ENCODE measurements around the gene YEATS2. TPM values are rescaled to one million over a fixed set of nuclear protein-coding genes. Genes with fewer than 3 reads are reported as not detected.

Gene YEATS2
- total and polyA plus RNA-seq, 2 of the 4 experiments (the other 2 are of a cell fraction) = 30.1 to 43.0 TPM

GRCh38 chr3:183810643-183811594 lies 113.3 kb downstream of the YEATS2 start:
- intact Hi-C loops (cut with micrococcal nuclease) = no loop called here
- H3K23ac ChIP-seq (ENCODE audit: low read depth, low read length) = no peak overlapping the region

More at GRCh38 chr3:183810643-183811594, 113.3 kb downstream of the YEATS2 start:
- no peak overlapping the region for H3K4me3 ChIP-seq (ENCODE audit: insufficient read depth, low read depth, low read length)
- POLR2A ChIA-PET (ENCODE audit: unreplicated experiment) = no interaction called here
- H3K4ac ChIP-seq (ENCODE audit: low read depth, low read length) = no peak overlapping the region
- dilution Hi-C loops (cut with HindIII; ENCODE audit: low sequenced_read_pairs, unreplicated experiment) = no loop called here
- no peak overlapping the region for H2BK20ac ChIP-seq (ENCODE audit: low read depth, low read length)
- CTCF ChIA-PET = no interaction called here
- no peak overlapping the region for H2AFZ ChIP-seq (replicated peaks; ENCODE audit: low read length, poor library complexity)
- no peak overlapping the region for H2AK9ac ChIP-seq (replicated peaks; ENCODE audit: low read depth, low read length, poor library complexity)
- in situ Hi-C loops (cut with MboI; ENCODE audit: low sequenced_read_pairs) = no loop called here
- H3K27ac ChIP-seq (ENCODE audit: insufficient read depth, low read length) = no peak overlapping the region
- H4K91ac ChIP-seq (ENCODE audit: insufficient read depth, low read depth, low read length) = no peak overlapping the region
- H3K9ac ChIP-seq (ENCODE audit: low read depth, low read length) = no peak overlapping the region
- H3K9me3 ChIP-seq (ENCODE audit: control insufficient read depth, insufficient read depth, low read length) = no peaks in the 10 kb centered on the region
- H2AK5ac ChIP-seq (ENCODE audit: low read depth, low read length) = no peak overlapping the region
- H3K27me3 ChIP-seq (ENCODE audit: control insufficient read depth, insufficient read depth, low read length) = no peaks in the 10 kb centered on the region
- peaks cover 53% of the 10 kb centered on the region for H3K36me3 ChIP-seq (ENCODE audit: control insufficient read depth, insufficient read depth, low read length)
- no peak overlapping the region for H4K5ac ChIP-seq (ENCODE audit: low read depth, low read length)
- peaks cover 2% of the 10 kb centered on the region for H3K4me1 ChIP-seq (ENCODE audit: control insufficient read depth, insufficient read depth, low read length)
- no TSS peak for BruUV-seq (replicated peaks)
- DNase-seq (no peak), ATAC-seq (ENCODE audit: low read depth) (no peak)
- H3K18ac ChIP-seq (ENCODE audit: low read depth, low read length) = no peak overlapping the region
- H3K9me1 ChIP-seq (ENCODE audit: insufficient read depth, low read length) = no peaks in the 10 kb centered on the region; the same call in 1 of the 2 replicates
- no peak for TF ChIP-seq MXI1 (IDR thresholded peaks at IDR 0.05; ENCODE audit: borderline replicate concordance, low read depth, low read length)
- TF ChIP-seq SMC3 (IDR thresholded peaks at IDR 0.05; ENCODE audit: low read depth, low read length) = no peak
- no peak for TF ChIP-seq BHLHE40 (IDR thresholded peaks at IDR 0.05; ENCODE audit: low read depth, low read length)
- peaks cover 0 to 4% of the 10 kb centered on the region in 2 experiments; a peak in 1 of 4 replicates for H3K79me1 ChIP-seq (ENCODE audit: low read depth in 1 of 2, low read length in 2 of 2)
- H3K56ac ChIP-seq (ENCODE audit: extremely low read depth, insufficient read depth, low read length) = no peak overlapping the region
- H4K8ac ChIP-seq (ENCODE audit: low read depth in 2 of 2, low read length in 2 of 2) = no peak overlapping the region
- no peak overlapping the region for H3K4me2 ChIP-seq (ENCODE audit: low read depth, low read length)
- no peak overlapping the region for H2BK5ac ChIP-seq (ENCODE audit: low read depth, low read length, poor library complexity, severe bottlenecking)
- H4K20me1 ChIP-seq (ENCODE audit: insufficient read depth, low read length) = peaks cover 6% of the 10 kb centered on the region; the same call in 1 of the 2 replicates
- no peak overlapping the region for H2BK120ac ChIP-seq (ENCODE audit: low read depth, low read length)
- H2BK15ac ChIP-seq (ENCODE audit: low read depth, low read length) = no peak overlapping the region
- no peak overlapping the region for H3K14ac ChIP-seq (replicated peaks; ENCODE audit: low read depth, low read length)
- WGBS, 2 experiments (ENCODE audit: extremely low coverage in 2 of 2, insufficient read length in 1 of 2) = 98% methylated on average over 9 of the region's 24 CpGs; no CpG with 5 or more reads in 1 of the 2 experiments

Measured in IMR-90 (cell line).